GM19043 (cell line): ENCODE results near the gene DCDC2C.

ENCODE experiments used
- ATAC-seq: cut with Tn5 transposase; IDR thresholded peaks from one replicate; pipeline ENCODE4 v1.9.1; 2021; ENCODE audit warnings: low read depth; ENCODE audit not compliant: unreplicated experiment

Gene DCDC2C

GRCh38 chr2:3872451-3872850 is 169.1 kb downstream of the DCDC2C start:
- ATAC-seq = no peak

GRCh38 chr2:3873899-3874298 is 170.5 kb downstream of the DCDC2C start:
- no peak for ATAC-seq

- ATAC-seq = no peak
Measured at GRCh38 chr2:3876221-3876620, 172.8 kb downstream of the DCDC2C start.

GRCh38 chr2:3876685-3877084 is 173.3 kb downstream of the DCDC2C start:
- no peak for ATAC-seq

GRCh38 chr2:3885629-3886628 is 182.6 kb downstream of the DCDC2C start:
- ATAC-seq = no peak

GRCh38 chr2:3895021-3895420 is 191.6 kb downstream of the DCDC2C start:
- no peak for ATAC-seq
